SKM-1 (cell line): ENCODE measurements around the gene DTL.

Experiments
- DNase-seq: peaks from one replicate; lab custom pipeline; 2025; ENCODE audit not compliant: unreplicated experiment; lab: John Stamatoyannopoulos, UW

The DTL gene

GRCh38 chr1:212124690-212125582 lies 89.4 kb downstream of the DTL start:
- DNase-seq = peak; percentile 97

- no peak for DNase-seq
Observed at GRCh38 chr1:212125654-212126053, 90.1 kb downstream of the DTL start.

- no peak for DNase-seq
Observed at GRCh38 chr1:212127221-212127620, 91.7 kb downstream of the DTL start.

- DNase-seq = no peak
Observed at GRCh38 chr1:212129781-212130180, 94.2 kb downstream of the DTL start.

- DNase-seq = no peak
Observed at GRCh38 chr1:212132025-212132424, 96.5 kb downstream of the DTL start.

GRCh38 chr1:212133319-212133718 lies 97.8 kb downstream of the DTL start:
- no peak for DNase-seq

- DNase-seq = no peak
Observed at GRCh38 chr1:212135166-212135565, 99.6 kb downstream of the DTL start.

GRCh38 chr1:212137854-212138253 lies 102.3 kb downstream of the DTL start:
- no peak for DNase-seq

GRCh38 chr1:212138457-212138856 lies 102.9 kb downstream of the DTL start:
- no peak for DNase-seq

GRCh38 chr1:212139526-212140135 lies 104.1 kb downstream of the DTL start:
- no peak for DNase-seq

GRCh38 chr1:212141404-212141803 lies 105.9 kb downstream of the DTL start:
- no peak for DNase-seq

- no peak for DNase-seq
Observed at GRCh38 chr1:212142883-212143530, 107.5 kb downstream of the DTL start.

- DNase-seq = no peak
Observed at GRCh38 chr1:212147581-212148033, 112.1 kb downstream of the DTL start.

- no peak for DNase-seq
Observed at GRCh38 chr1:212149566-212149965, 114.0 kb downstream of the DTL start.

GRCh38 chr1:212152308-212152693 lies 116.8 kb downstream of the DTL start:
- no peak for DNase-seq

GRCh38 chr1:212152869-212153268 lies 117.3 kb downstream of the DTL start:
- no peak for DNase-seq

GRCh38 chr1:212153635-212154034 lies 118.1 kb downstream of the DTL start:
- DNase-seq = no peak
